Naive thymus-derived CD4-positive, alpha-beta T cell (primary cell): ENCODE results near the gene HIPK2. TPM values are rescaled to one million over a fixed set of nuclear protein-coding genes. Genes with fewer than 3 reads are reported as not detected.
A peak's percentile ranks its signal among the peaks of the same experiment; 100 is the strongest.

Experiments used
- ATAC-seq: fragments of 150-1000 bp; cut with Tn5 transposase; 2 replicates; pipeline ENCODE4 v1.10.0; 2021; ENCODE audit warnings: mild to moderate bottlenecking, moderate library complexity
- CTCF ChIA-PET: fragments of 350-600 bp; sonication (Branson Sonifier 250); formaldehyde crosslinking; loops from one replicate; lab custom pipeline; 2021; ENCODE audit warnings: antibody characterized with exemption; lab: Charles Lee
- POLR2A ChIA-PET: fragments of 350-600 bp; sonication (Branson Sonifier 250); formaldehyde crosslinking; loops from one replicate; lab custom pipeline; 2021; ENCODE audit warnings: antibody characterized with exemption, inconsistent platforms; lab: Charles Lee
- DNase-seq, 9 donors: peaks; one replicate each; pipeline versions ENCODE4 v3.0.0 to v3.0.0-alpha.2; 2020 to 2022; ENCODE audit warnings: mixed read lengths in 1 of 9
- H3K27ac ChIP-seq: one replicate; pipeline ENCODE4 v1.7.0; 2013; ENCODE audit warnings: mild to moderate bottlenecking, low read depth, low read length, moderate library complexity
- H3K27me3 ChIP-seq, 2 donors: one replicate each; pipeline ENCODE4 v1.7.0; 2013; ENCODE audit warnings: low read length in 2 of 2, mild to moderate bottlenecking in 2 of 2, moderate library complexity in 2 of 2; ENCODE audit not compliant: control insufficient read depth in 2 of 2, insufficient read depth in 2 of 2
- H3K36me3 ChIP-seq, 3 experiments: 1 replicate in 2 of 3; 2 replicates in 1 of 3; pipeline ENCODE4 v1.7.0; 2013; ENCODE audit warnings: low read length in 3 of 3, mild to moderate bottlenecking in 3 of 3, moderate library complexity in 1 of 3; ENCODE audit not compliant: insufficient read depth in 3 of 3, control insufficient read depth in 2 of 3
- H3K4me1 ChIP-seq, 2 donors: one replicate each; pipeline ENCODE4 v1.7.0; 2013; ENCODE audit warnings: low read length in 2 of 2, mild to moderate bottlenecking in 2 of 2, moderate library complexity in 1 of 2; ENCODE audit not compliant: control insufficient read depth in 2 of 2, insufficient read depth in 2 of 2
- H3K4me3 ChIP-seq: 2 replicates; pipeline ENCODE4 v1.7.0; 2013; ENCODE audit warnings: mild to moderate bottlenecking, low read length
- H3K9me3 ChIP-seq, 3 experiments: 1 replicate in 2 of 3; 2 replicates in 1 of 3; pipeline ENCODE4 v1.7.0; 2013; ENCODE audit warnings: low read length in 3 of 3; ENCODE audit not compliant: control insufficient read depth in 2 of 3
- H3K27ac Mint-ChIP-seq, 9 donors: one replicate each; pipeline ENCODE4 v1.8.0; 2020 to 2022; ENCODE audit warnings: mixed read lengths in 9 of 9, mild to moderate bottlenecking in 8 of 9, moderate library complexity in 5 of 9, inconsistent platforms in 2 of 9
- H3K27me3 Mint-ChIP-seq, 5 donors: one replicate each; pipeline ENCODE4 v1.8.0; 2021 to 2022; ENCODE audit warnings: mixed read lengths in 5 of 5, mild to moderate bottlenecking in 1 of 5
- H3K36me3 Mint-ChIP-seq, 5 donors: one replicate each; pipeline ENCODE4 v1.8.0; 2020 to 2022; ENCODE audit warnings: mixed read lengths in 5 of 5, mild to moderate bottlenecking in 3 of 5, inconsistent platforms in 1 of 5
- H3K4me1 Mint-ChIP-seq, 7 donors: one replicate each; pipeline ENCODE4 v1.8.0; 2020 to 2022; ENCODE audit warnings: mixed read lengths in 7 of 7, mild to moderate bottlenecking in 3 of 7, inconsistent platforms in 1 of 7
- H3K4me3 Mint-ChIP-seq, 10 donors: one replicate each; pipeline ENCODE4 v1.8.0; 2020 to 2022; ENCODE audit warnings: mild to moderate bottlenecking in 10 of 10, mixed read lengths in 10 of 10, moderate library complexity in 6 of 10, inconsistent platforms in 2 of 10
- H3K9me3 Mint-ChIP-seq, 11 donors: one replicate each; pipeline ENCODE4 v1.8.0; 2020 to 2022; ENCODE audit warnings: mixed read lengths in 11 of 11, mild to moderate bottlenecking in 4 of 11, inconsistent platforms in 1 of 11, moderate library complexity in 1 of 11
- intact Hi-C, 2 donors: fragments of 100-400 bp; cut with micrococcal nuclease; formaldehyde crosslinking; loops; one replicate each; pipeline ENCODE4 v1.15.1; 2023
- polyA plus RNA-seq, 2 donors: library from polyadenylated mRNA; unstranded; fragments of 300-500 nt; fragmentation: Illumina TruSeq; gene quantifications; one replicate each; pipeline ENCODE4 v1.2.3, GENCODE V29; 2021
- total RNA-seq, 6 experiments: library from RNA in 5 of 6; stranded (reverse) in 5 of 6; gene quantifications; 1 replicate in 5 of 6; 2 replicates in 1 of 6; pipeline ENCODE4 v1.2.3 and lab custom pipeline; 2021 to 2026

The HIPK2 gene
- total and polyA plus RNA-seq, 7 experiments from 2014 or later: 4.6 to 44.0 (median 36.1) TPM

GRCh38 chr7:139757968-139758367, 19.8 kb downstream of the HIPK2 start:
- H3K4me3 ChIP-seq: no peak overlapping the region
- no peak overlapping the region for H3K4me3 Mint-ChIP-seq
- no peak overlapping the region for H3K27ac ChIP-seq
- no peaks in the 10 kb centered on the region for H3K9me3 ChIP-seq
- H3K4me1 Mint-ChIP-seq: peaks cover 44 to 96% (median 85%) of the 10 kb centered on the region in 7 donors
- ATAC-seq: no peak
- H3K36me3 Mint-ChIP-seq: peaks cover 9 to 30% (median 12%) of the 10 kb centered on the region in 5 donors
- ChIA-PET POLR2A (no interaction called here), CTCF (no interaction called here)
- peak overlapping the region in 1 of 9 donors; percentile 2 for H3K27ac Mint-ChIP-seq
- intact Hi-C loops: no loop called here
- no peaks in the 10 kb centered on the region for H3K9me3 Mint-ChIP-seq
- no peaks in the 10 kb centered on the region for H3K27me3 Mint-ChIP-seq
- peaks cover 0 to 6% of the 10 kb centered on the region in 2 donors for H3K4me1 ChIP-seq
- H3K27me3 ChIP-seq: no peaks in the 10 kb centered on the region
- no peak for DNase-seq
- H3K36me3 ChIP-seq: no peaks in the 10 kb centered on the region

DNA sequence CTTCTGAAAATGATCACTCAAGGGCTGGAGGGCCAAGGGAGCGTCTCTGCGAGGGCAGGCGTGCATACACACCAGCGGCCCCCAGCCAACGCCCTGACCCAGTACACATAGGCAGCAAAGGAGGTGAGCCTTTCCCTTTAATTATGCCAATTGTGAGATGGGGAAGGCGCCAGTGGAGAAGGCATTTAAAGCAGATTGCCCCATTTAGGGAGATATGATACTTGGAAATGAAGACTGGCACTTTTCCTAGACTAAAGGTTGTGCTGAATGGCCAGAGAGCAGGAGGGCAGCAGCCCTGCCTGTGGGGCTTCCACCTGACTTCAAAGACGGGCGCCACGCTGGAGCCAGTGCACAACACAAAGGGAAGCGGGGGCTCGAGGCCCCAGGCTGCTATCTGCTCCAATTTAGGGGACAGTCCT, 24.1 kb downstream of the HIPK2 start:
- Histone ChIP-seq H3K36me3 (no peaks in the 10 kb centered on the region), H3K27ac (no peak overlapping the region), H3K4me1 (no peaks in the 10 kb centered on the region), H3K9me3 (no peaks in the 10 kb centered on the region), H3K4me3 (no peak overlapping the region), H3K27me3 (no peaks in the 10 kb centered on the region)
- intact Hi-C loops: loop anchor here in 1 of 2 donors (1.0 to 2.0 kb wide), 2 partner anchors 14 to 21 kb away; no protein-coding TSS in a partner anchor
- Mint-ChIP-seq H3K27ac (peak overlapping the region in 3 of 9 donors; percentile 4 to 60 (median 28)), H3K36me3 (peaks cover 0 to 15% (median 5%) of the 10 kb centered on the region in 5 donors), H3K9me3 (no peaks in the 10 kb centered on the region), H3K27me3 (no peaks in the 10 kb centered on the region), H3K4me3 (peak overlapping the region in 1 of 10 donors; percentile 56), H3K4me1 (peaks cover 36 to 99% (median 85%) of the 10 kb centered on the region in 7 donors)
- ChIA-PET POLR2A (no interaction called here), CTCF (interaction anchor here (1.1 to 1.5 kb wide), 2 partner anchors 12 to 16 kb away, joined by 3 to 8 read pairs; no protein-coding TSS in a partner anchor)
- no peak for DNase-seq
- no peak for ATAC-seq

DNA sequence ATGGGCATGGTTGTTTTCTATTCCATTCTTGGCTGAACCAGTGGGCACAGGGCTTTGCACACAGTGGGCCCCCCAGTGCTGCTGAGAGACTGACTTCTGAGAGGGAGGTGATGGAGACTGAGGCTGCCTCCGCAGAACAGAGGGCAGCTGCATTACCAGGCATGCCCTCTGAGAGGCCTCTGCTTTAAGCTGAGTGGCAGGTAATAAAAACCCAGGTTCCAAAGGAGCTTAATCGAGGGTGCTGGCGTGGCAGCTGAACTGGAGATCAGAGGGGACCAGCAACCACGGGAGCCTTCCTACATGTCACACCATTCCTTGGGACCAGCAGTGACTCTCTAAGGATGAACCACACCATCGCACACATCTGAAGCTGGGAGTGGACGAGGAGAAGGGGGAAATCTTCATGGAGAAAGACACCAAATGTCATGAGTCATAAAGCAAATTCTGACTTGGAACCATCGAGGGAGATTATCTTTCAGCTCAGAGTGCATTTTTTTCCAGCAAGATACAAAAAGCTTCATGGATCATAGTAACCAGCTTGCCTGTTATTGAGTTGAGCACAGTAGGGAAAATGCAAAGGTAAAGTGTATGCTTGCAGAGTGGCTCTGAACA, 24.6 kb downstream of the HIPK2 start:
- ATAC-seq (peak; percentile 34), DNase-seq (no peak)
- H3K4me3 ChIP-seq: no peak overlapping the region
- no peaks in the 10 kb centered on the region for H3K9me3 Mint-ChIP-seq
- H3K4me3 Mint-ChIP-seq: peak overlapping the region in 1 of 10 donors; percentile 56
- no peaks in the 10 kb centered on the region for H3K4me1 ChIP-seq
- no peaks in the 10 kb centered on the region for H3K36me3 ChIP-seq
- H3K9me3 ChIP-seq: no peaks in the 10 kb centered on the region
- no peaks in the 10 kb centered on the region for H3K27me3 ChIP-seq
- peak overlapping the region in 3 of 9 donors; percentile 13 to 77 (median 28) for H3K27ac Mint-ChIP-seq
- no peaks in the 10 kb centered on the region for H3K27me3 Mint-ChIP-seq
- no peak overlapping the region for H3K27ac ChIP-seq
- POLR2A ChIA-PET: no interaction called here
- intact Hi-C loops: no loop called here
- CTCF ChIA-PET: interaction anchor here (1.1 to 1.5 kb wide), 3 partner anchors 12 to 15 kb away, joined by 3 to 8 read pairs (median 3); no protein-coding TSS in a partner anchor
- H3K36me3 Mint-ChIP-seq: peaks cover 0 to 15% (median 5%) of the 10 kb centered on the region in 5 donors
- peaks cover 35 to 100% (median 85%) of the 10 kb centered on the region in 7 donors for H3K4me1 Mint-ChIP-seq

GRCh38 chr7:139752604-139753003, 25.2 kb downstream of the HIPK2 start:
- intact Hi-C loops: no loop called here
- CTCF ChIA-PET: interaction anchor here (1.4 to 1.5 kb wide), 2 partner anchors 15 to 16 kb away, joined by 3 to 8 read pairs; no protein-coding TSS in a partner anchor
- ATAC-seq: no peak
- Histone ChIP-seq H3K4me1 (no peaks in the 10 kb centered on the region), H3K4me3 (no peak overlapping the region), H3K27ac (no peak overlapping the region), H3K9me3 (no peaks in the 10 kb centered on the region), H3K36me3 (no peaks in the 10 kb centered on the region), H3K27me3 (no peaks in the 10 kb centered on the region)
- POLR2A ChIA-PET: interaction anchor here (0.6 kb wide), 1 partner anchor 138 kb away, joined by 3 read pairs; no protein-coding TSS in a partner anchor
- peaks cover 0 to 15% (median 5%) of the 10 kb centered on the region in 5 donors for H3K36me3 Mint-ChIP-seq
- H3K9me3 Mint-ChIP-seq: no peaks in the 10 kb centered on the region
- H3K27me3 Mint-ChIP-seq: no peaks in the 10 kb centered on the region
- H3K27ac Mint-ChIP-seq: peak overlapping the region in 2 of 9 donors; percentile 22 to 55
- DNase-seq: no peak
- no peak overlapping the region for H3K4me3 Mint-ChIP-seq
- H3K4me1 Mint-ChIP-seq: peaks cover 35 to 97% (median 82%) of the 10 kb centered on the region in 7 donors

- CTCF ChIA-PET: interaction anchor here (1.4 to 1.5 kb wide), 2 partner anchors 14 to 16 kb away, joined by 3 to 8 read pairs; no protein-coding TSS in a partner anchor
- Histone ChIP-seq H3K9me3 (no peaks in the 10 kb centered on the region), H3K27me3 (no peaks in the 10 kb centered on the region), H3K4me3 (no peak overlapping the region), H3K27ac (no peak overlapping the region), H3K36me3 (no peaks in the 10 kb centered on the region), H3K4me1 (no peaks in the 10 kb centered on the region)
- DNase-seq (no peak), ATAC-seq (no peak)
- peak overlapping the region in 3 of 9 donors; percentile 22 to 80 (median 55) for H3K27ac Mint-ChIP-seq
- H3K4me3 Mint-ChIP-seq: no peak overlapping the region
- intact Hi-C loops: no loop called here
- POLR2A ChIA-PET: interaction anchor here (0.6 kb wide), 2 partner anchors 16 to 138 kb away, joined by 3 read pairs; no protein-coding TSS in a partner anchor
- H3K27me3 Mint-ChIP-seq: no peaks in the 10 kb centered on the region
- peaks cover 35 to 93% (median 82%) of the 10 kb centered on the region in 7 donors for H3K4me1 Mint-ChIP-seq
- H3K36me3 Mint-ChIP-seq: peaks cover 0 to 15% (median 5%) of the 10 kb centered on the region in 5 donors
- no peaks in the 10 kb centered on the region for H3K9me3 Mint-ChIP-seq
Observed at GRCh38 chr7:139752148-139752547, 25.6 kb downstream of the HIPK2 start.

GRCh38 chr7:139750459-139751095, 27.2 kb downstream of the HIPK2 start:
- H3K27ac Mint-ChIP-seq: no peak overlapping the region
- CTCF ChIA-PET: interaction anchor here (1.1 kb wide), 2 partner anchors 13 to 22 kb away, joined by 3 to 4 read pairs; no protein-coding TSS in a partner anchor

More at GRCh38 chr7:139750459-139751095, 27.2 kb downstream of the HIPK2 start:
- DNase-seq (peak in 5 of 9 donors; percentile 16 to 40 (median 31)), ATAC-seq (no peak)
- H3K4me3 Mint-ChIP-seq: peak overlapping the region in 6 of 10 donors; percentile 2 to 58 (median 8)
- intact Hi-C loops: loop anchor here in 1 of 2 donors (2.0 kb wide), 1 partner anchor 16 kb away; no protein-coding TSS in a partner anchor
- Histone ChIP-seq H3K27me3 (no peaks in the 10 kb centered on the region), H3K27ac (no peak overlapping the region), H3K4me3 (no peak overlapping the region), H3K4me1 (no peaks in the 10 kb centered on the region), H3K36me3 (no peaks in the 10 kb centered on the region), H3K9me3 (no peaks in the 10 kb centered on the region)
- POLR2A ChIA-PET: interaction anchor here (0.6 to 1.2 kb wide), 3 partner anchors 9 to 23 kb away, joined by 3 read pairs; no protein-coding TSS in a partner anchor
- peaks cover 0 to 14% (median 5%) of the 10 kb centered on the region in 5 donors for H3K36me3 Mint-ChIP-seq
- H3K4me1 Mint-ChIP-seq: peaks cover 38 to 94% (median 85%) of the 10 kb centered on the region in 7 donors
- H3K9me3 Mint-ChIP-seq: no peaks in the 10 kb centered on the region
- H3K27me3 Mint-ChIP-seq: no peaks in the 10 kb centered on the region
